ENCODE results near the gene LRRK1. TPM values are rescaled to one million over a fixed set of nuclear protein-coding genes. Genes with fewer than 3 reads are reported as not detected.

Gene LRRK1
- polyA plus RNA-seq, 1 experiment: 16.9 TPM

DNA sequence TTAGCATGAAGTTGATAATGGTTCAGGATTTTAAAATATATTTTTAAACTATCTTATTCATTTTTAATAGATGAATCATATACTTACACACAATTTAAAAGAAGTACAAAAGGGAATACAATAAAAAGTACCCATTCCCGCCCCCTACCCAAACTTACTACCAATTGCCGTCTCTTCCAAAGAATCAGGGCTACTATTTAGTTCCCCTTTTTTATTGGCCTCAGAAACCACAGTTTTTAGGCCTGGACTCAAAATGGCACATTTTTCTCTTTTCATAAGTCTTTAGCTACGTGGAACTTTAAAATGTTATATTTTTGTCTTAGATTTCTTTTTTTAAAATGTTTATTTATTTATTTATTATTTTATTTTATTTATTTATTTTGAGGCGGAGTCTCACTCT lies 18.0 kb downstream of the LRRK1 start:
- CTCF ChIA-PET: interaction anchor here (0.9 to 2.1 kb wide), 2 partner anchors 19 to 20 kb away, joined by 3 to 10 read pairs; no protein-coding TSS in a partner anchor
- Histone ChIP-seq H3K36me3 (ENCODE audit: control insufficient read depth, insufficient read depth, low read length) (no peaks in the 10 kb centered on the region; the same call in none of the 2 replicates), H3K27me3 (ENCODE audit: control insufficient read depth, insufficient read depth, low read length) (no peaks in the 10 kb centered on the region), H3K4me3 (ENCODE audit: low read depth, low read length) (no peak overlapping the region)
- TF ChIP-seq, protein P1, sequence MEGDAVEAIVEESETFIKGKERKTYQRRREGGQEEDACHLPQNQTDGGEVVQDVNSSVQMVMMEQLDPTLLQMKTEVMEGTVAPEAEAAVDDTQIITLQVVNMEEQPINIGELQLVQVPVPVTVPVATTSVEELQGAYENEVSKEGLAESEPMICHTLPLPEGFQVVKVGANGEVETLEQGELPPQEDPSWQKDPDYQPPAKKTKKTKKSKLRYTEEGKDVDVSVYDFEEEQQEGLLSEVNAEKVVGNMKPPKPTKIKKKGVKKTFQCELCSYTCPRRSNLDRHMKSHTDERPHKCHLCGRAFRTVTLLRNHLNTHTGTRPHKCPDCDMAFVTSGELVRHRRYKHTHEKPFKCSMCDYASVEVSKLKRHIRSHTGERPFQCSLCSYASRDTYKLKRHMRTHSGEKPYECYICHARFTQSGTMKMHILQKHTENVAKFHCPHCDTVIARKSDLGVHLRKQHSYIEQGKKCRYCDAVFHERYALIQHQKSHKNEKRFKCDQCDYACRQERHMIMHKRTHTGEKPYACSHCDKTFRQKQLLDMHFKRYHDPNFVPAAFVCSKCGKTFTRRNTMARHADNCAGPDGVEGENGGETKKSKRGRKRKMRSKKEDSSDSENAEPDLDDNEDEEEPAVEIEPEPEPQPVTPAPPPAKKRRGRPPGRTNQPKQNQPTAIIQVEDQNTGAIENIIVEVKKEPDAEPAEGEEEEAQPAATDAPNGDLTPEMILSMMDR (IDR thresholded peaks at IDR 0.05; ENCODE audit: insufficient read depth, low read depth, low read length): no peak
- DNase-seq (ENCODE audit: low read depth): no peak
- POLR2A ChIA-PET: no interaction called here

DNA sequence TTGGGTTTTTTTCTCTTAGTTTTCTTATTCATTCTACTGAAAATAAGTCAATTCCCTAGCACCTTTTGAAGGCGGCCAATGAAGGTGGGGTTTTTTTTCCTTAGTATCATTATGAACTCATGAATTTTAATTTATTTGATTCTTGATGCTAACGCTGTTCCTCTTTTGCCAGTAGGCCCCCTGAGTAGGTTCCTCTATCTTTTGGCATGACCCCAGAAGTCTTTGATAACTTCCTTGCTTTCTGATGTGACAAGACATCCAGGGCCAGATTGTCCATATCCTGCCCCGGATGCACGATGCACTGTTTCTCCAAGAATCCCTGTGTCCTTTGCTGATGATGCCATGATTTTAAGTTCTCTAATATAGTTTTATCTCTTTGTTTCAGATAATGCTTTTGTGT lies 20.6 kb downstream of the LRRK1 start:
- CTCF ChIA-PET: no interaction called here
- no peak overlapping the region for H3K4me3 ChIP-seq (ENCODE audit: low read depth, low read length)
- DNase-seq (ENCODE audit: low read depth): no peak
- no peaks in the 10 kb centered on the region for H3K27me3 ChIP-seq (ENCODE audit: control insufficient read depth, insufficient read depth, low read length)
- no peaks in the 10 kb centered on the region; the same call in none of the 2 replicates for H3K36me3 ChIP-seq (ENCODE audit: control insufficient read depth, insufficient read depth, low read length)
- POLR2A ChIA-PET: no interaction called here
- TF ChIP-seq, protein P1 (IDR thresholded peaks at IDR 0.05; ENCODE audit: insufficient read depth, low read depth, low read length): no peak

DNA sequence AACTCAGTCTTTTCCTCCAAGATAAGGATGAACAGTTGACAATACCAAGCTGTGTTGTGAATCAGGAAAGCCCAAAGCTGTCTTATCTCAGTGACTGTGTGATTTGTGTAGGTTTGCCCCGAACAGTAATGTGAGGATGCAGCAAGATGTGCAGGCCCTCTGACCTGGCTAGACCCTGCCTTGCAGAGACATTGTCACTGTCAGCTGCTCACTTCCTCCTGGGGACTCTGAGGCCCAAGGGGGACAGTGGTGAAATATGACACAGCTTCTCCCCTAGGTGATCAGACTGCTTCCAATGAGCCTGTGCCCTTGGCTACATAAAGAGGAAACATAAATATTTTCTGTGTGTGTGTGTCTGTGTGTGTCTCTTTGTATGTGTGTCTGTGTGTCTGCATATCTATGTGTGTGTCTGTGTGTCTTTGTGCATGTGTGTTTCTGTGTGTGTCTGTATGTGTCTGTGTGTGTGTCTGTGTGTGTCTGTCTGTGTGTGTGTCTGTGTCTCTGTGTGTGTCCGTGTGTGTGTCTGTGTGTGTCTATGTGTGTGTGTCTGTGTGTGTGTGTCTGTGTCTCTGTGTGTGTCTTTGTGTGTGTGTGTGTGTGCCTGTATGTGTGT lies 21.7 kb downstream of the LRRK1 start:
- ChIA-PET POLR2A (no interaction called here), CTCF (no interaction called here)
- Histone ChIP-seq H3K36me3 (ENCODE audit: control insufficient read depth, insufficient read depth, low read length) (no peaks in the 10 kb centered on the region; the same call in 1 of the 2 replicates), H3K4me3 (ENCODE audit: low read depth, low read length) (no peak overlapping the region), H3K27me3 (ENCODE audit: control insufficient read depth, insufficient read depth, low read length) (no peaks in the 10 kb centered on the region)
- TF ChIP-seq, protein P1 (IDR thresholded peaks at IDR 0.05; ENCODE audit: insufficient read depth, low read depth, low read length): no peak
- no peak for DNase-seq (ENCODE audit: low read depth)

DNA sequence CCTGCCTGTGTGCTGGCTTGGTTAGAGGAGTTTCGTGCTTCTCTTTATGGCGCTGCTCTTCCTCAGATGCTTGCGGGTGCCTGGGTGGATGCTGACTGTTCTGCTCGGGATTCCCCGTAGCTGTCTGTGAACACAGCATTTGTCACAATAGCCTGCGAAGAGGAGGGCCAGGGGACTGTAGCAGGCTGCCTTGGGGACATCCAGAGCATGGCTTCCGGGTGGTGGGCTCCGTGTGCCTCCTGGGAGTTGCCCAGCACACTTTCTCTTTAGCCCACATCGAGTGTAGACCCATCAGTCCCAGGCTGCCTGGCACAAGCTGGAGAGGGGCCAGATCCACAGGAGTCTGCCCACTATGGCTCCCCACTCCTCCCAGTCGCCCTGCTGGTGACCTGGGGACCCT lies 22.4 kb downstream of the LRRK1 start:
- DNase-seq (ENCODE audit: low read depth): no peak
- Histone ChIP-seq H3K36me3 (ENCODE audit: control insufficient read depth, insufficient read depth, low read length) (no peaks in the 10 kb centered on the region; the same call in 1 of the 2 replicates), H3K4me3 (ENCODE audit: low read depth, low read length) (no peak overlapping the region), H3K27me3 (ENCODE audit: control insufficient read depth, insufficient read depth, low read length) (no peaks in the 10 kb centered on the region)
- ChIA-PET POLR2A (no interaction called here), CTCF (interaction anchor here (4.5 kb wide), 1 partner anchor 66 kb away, joined by 22 read pairs; no protein-coding TSS in a partner anchor)
- TF ChIP-seq, protein P1 (IDR thresholded peaks at IDR 0.05; ENCODE audit: insufficient read depth, low read depth, low read length): no peak

DNA sequence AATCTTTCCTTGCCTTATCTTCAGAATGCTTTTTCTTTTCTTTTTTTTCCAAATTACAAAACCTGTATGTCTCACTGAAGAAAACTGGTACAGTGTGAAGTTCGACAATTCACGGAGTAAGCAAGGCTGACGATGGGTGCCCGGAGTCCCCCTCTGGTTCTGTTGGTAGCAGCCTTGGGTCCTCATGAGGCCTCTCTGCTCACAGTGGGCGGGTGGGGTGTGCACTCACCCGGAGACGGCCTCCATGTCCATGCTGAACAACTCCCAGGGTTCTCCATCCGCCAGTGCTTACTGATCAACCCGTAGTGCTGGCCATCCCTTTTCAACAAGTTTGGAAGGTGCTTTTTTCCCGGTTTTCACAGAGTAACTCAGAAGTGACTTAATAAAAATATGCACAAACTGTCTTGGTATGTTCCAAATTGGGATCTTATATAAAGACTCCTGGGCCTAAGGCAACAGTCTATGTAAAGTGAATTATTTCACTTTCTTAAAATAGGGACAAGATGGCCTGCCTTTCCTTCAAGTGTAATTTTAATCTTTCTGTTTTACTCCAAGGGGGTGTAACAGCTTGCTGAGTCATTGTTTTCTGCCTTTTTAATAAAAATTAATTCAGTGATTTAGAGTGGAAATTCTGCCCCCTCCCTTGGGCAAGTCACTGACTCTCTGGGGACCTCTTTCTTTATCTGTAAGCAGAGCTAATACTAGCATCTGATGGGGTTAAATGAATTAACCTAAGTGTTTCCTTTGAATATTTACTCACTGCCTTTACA lies 23.7 kb downstream of the LRRK1 start:
- Histone ChIP-seq H3K27me3 (ENCODE audit: control insufficient read depth, insufficient read depth, low read length) (no peaks in the 10 kb centered on the region), H3K36me3 (ENCODE audit: control insufficient read depth, insufficient read depth, low read length) (no peaks in the 10 kb centered on the region; the same call in 1 of the 2 replicates), H3K4me3 (ENCODE audit: low read depth, low read length) (no peak overlapping the region)
- TF ChIP-seq, protein P1 (IDR thresholded peaks at IDR 0.05; ENCODE audit: insufficient read depth, low read depth, low read length): no peak
- CTCF ChIA-PET: interaction anchor here (1.3 to 4.5 kb wide), 3 partner anchors 9 to 70 kb away, joined by 3 to 22 read pairs (median 6); no protein-coding TSS in a partner anchor
- no peak for DNase-seq (ENCODE audit: low read depth)
- POLR2A ChIA-PET: interaction anchor here (0.6 kb wide), 1 partner anchor 69 kb away, joined by 4 read pairs; no protein-coding TSS in a partner anchor

Data from BJ (cell line).